Tibial artery (tissue), 4 donors: Measurements from ENCODE around the gene LRATD1.

Source experiments
- DNase-seq, 2 donors: peaks; one replicate each; pipeline ENCODE4 v3.0.0-alpha.2; 2019
- H3K27ac ChIP-seq, 2 donors: fragments of 200-600 bp; sonication (generic) in 1 of 2; 1 replicate in 1 of 2; 2 replicates in 1 of 2; pipeline ENCODE4 v1.5.1; 2018 to 2019; ENCODE audit warnings: mild to moderate bottlenecking in 1 of 2
- H3K27me3 ChIP-seq, 2 donors: fragments of 200-600 bp; sonication (generic) in 1 of 2; one replicate each; pipeline versions ENCODE4 v1.5.1 to v1.6.0; 2016 to 2019
- H3K36me3 ChIP-seq, 3 donors: fragments of 200-600 bp; sonication (generic) in 2 of 3; one replicate each; pipeline ENCODE4 v1.5.1; 2016 to 2019; ENCODE audit warnings: mild to moderate bottlenecking in 2 of 3
- H3K4me1 ChIP-seq, 4 donors: fragments of 200-600 bp; sonication (generic) in 2 of 4; 1 replicate in 3 of 4; 2 replicates in 1 of 4; pipeline ENCODE4 v1.5.1; 2016 to 2019
- H3K4me3 ChIP-seq, 2 donors: fragments of 200-600 bp; sonication (generic) in 1 of 2; 1 replicate in 1 of 2; 2 replicates in 1 of 2; pipeline ENCODE4 v1.5.1; 2018 to 2019; ENCODE audit warnings: mild to moderate bottlenecking in 2 of 2
- H3K9me3 ChIP-seq, 3 donors: fragments of 200-600 bp; sonication (generic) in 1 of 3; one replicate each; pipeline ENCODE4 v1.5.1; 2016 to 2019
- intact Hi-C: fragments of 100-400 bp; cut with DNase I; formaldehyde crosslinking; loops from one replicate; pipeline ENCODE4 v1.15.0; 2023; ENCODE audit warnings: low total_unique reads
- TF ChIP-seq, protein P1 (sequence below), 2 experiments: fragments of 200-600 bp in 1 of 2; fragments of 450-650 bp in 1 of 2; IDR thresholded peaks; one replicate each; pipeline ENCODE4 v1.5.1; 2017 to 2019; ENCODE audit warnings: antibody characterized with exemption in 2 of 2, mild to moderate bottlenecking in 1 of 2, moderate library complexity in 1 of 2

LRATD1 gene

DNA sequence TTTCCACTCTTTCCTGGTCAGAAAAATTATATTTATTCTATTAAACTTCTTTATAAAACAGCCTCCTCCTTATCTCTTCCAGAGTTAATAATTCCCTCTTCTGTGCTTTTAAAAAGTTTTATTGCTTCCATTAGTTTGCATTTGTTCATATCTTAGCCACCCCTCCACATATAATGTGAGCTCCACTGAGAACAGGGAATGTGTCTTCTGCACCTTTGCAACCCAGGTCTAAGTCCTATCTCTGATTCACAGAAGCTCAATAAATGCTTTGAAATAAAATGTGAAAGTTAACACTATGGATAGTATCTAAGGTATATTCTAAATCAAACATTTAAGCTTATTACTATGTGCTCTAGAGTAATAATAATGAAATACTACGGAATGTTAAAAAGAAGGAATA, 9.3 kb upstream of the LRATD1 start:
- Histone ChIP-seq H3K27ac (no peak overlapping the region), H3K9me3 (no peaks in the 10 kb centered on the region), H3K4me1 (no peaks in the 10 kb centered on the region), H3K36me3 (no peaks in the 10 kb centered on the region), H3K4me3 (no peak overlapping the region), H3K27me3 (peaks cover 0 to 2% of the 10 kb centered on the region in 2 donors)
- no peak for DNase-seq
- intact Hi-C loops, result no loop called here
- TF ChIP-seq, protein P1, sequence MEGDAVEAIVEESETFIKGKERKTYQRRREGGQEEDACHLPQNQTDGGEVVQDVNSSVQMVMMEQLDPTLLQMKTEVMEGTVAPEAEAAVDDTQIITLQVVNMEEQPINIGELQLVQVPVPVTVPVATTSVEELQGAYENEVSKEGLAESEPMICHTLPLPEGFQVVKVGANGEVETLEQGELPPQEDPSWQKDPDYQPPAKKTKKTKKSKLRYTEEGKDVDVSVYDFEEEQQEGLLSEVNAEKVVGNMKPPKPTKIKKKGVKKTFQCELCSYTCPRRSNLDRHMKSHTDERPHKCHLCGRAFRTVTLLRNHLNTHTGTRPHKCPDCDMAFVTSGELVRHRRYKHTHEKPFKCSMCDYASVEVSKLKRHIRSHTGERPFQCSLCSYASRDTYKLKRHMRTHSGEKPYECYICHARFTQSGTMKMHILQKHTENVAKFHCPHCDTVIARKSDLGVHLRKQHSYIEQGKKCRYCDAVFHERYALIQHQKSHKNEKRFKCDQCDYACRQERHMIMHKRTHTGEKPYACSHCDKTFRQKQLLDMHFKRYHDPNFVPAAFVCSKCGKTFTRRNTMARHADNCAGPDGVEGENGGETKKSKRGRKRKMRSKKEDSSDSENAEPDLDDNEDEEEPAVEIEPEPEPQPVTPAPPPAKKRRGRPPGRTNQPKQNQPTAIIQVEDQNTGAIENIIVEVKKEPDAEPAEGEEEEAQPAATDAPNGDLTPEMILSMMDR (IDR thresholded peaks at IDR 0.05), result no peak

DNA sequence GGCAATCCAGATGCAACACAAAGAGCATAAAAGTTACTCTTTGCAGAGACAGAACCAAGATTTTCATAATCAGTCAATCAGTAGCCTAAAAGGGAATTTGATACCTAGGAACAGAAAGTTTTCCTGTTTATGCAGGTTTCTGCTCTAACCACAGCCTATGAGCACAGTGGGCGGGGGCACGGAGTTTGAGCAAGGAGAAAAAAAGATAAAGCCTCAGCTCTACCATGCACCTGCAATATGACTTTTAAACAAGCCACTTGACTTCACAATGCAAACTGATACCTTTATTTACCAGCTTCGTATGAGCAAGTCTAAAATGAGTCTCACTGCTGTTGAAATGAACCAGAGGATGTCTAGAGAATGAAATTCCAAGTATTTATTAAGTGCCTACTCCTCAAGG, 5.6 kb upstream of the LRATD1 start:
- Histone ChIP-seq H3K4me3 (no peak overlapping the region), H3K4me1 (peaks cover 0 to 2% (median under 1%) of the 10 kb centered on the region in 4 donors), H3K27ac (no peak overlapping the region), H3K27me3 (peaks cover 0 to 15% of the 10 kb centered on the region in 2 donors), H3K9me3 (no peaks in the 10 kb centered on the region), H3K36me3 (no peaks in the 10 kb centered on the region)
- DNase-seq, result no peak
- intact Hi-C loops, result no loop called here
- TF ChIP-seq, protein P1 (IDR thresholded peaks at IDR 0.05), result no peak

DNA sequence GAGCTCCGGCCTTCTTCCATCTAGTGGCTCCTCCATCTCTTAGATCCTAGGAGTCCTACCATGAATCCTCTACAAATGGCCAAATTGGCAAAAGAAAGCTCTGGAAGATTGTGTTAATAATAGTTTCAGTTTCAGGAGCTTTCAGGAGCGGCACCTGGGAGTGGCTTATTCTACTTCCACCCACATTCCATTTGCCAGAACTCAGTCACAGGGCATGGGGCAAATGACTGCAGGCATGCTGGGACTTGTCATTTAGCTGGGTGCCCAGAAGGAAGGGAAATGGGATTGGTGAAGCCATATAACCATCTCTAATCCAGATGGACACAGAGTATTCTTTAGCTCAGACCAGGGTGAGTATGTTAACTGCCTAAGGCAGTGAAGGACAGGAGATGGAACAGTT, 3.6 kb upstream of the LRATD1 start:
- Histone ChIP-seq H3K9me3 (no peaks in the 10 kb centered on the region), H3K4me1 (peaks cover 0 to 22% (median 18%) of the 10 kb centered on the region in 4 donors), H3K27me3 (peaks cover 0 to 33% of the 10 kb centered on the region in 2 donors), H3K27ac (no peak overlapping the region), H3K36me3 (no peaks in the 10 kb centered on the region), H3K4me3 (no peak overlapping the region)
- DNase-seq, result no peak
- intact Hi-C loops, result no loop called here
- TF ChIP-seq, protein P1 (IDR thresholded peaks at IDR 0.05), result no peak

DNA sequence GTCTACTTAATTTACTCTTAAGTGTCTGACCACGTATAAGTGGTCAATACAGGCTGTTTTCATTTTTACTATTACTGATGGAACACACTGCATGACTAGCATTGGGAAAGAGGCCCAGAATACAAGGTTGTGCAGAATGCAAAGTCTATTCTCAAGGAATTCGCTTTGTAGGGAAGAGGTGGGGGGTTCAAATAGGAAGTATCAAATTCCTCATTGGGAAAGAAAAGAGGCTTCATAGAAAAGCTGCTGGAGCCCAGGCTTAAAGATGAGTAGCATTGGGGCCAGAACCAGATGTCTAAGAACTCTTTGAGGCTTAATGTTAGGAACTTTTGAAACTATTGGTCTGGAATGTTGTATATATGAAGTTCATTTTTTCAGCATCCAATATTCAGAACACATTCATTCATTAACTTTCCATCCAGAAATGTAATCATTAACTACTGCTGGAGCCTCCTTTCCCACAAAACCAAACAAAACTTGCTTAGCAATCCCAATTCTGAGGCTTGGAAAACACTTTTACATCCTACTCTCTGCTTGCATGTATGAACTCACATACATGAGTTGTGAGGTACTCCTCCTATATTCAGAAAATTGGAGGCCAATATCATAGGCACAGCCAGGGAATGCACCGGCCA, 994 bp upstream of the LRATD1 start:
- H3K4me3 ChIP-seq, result no peak overlapping the region
- no peak for DNase-seq

DNA sequence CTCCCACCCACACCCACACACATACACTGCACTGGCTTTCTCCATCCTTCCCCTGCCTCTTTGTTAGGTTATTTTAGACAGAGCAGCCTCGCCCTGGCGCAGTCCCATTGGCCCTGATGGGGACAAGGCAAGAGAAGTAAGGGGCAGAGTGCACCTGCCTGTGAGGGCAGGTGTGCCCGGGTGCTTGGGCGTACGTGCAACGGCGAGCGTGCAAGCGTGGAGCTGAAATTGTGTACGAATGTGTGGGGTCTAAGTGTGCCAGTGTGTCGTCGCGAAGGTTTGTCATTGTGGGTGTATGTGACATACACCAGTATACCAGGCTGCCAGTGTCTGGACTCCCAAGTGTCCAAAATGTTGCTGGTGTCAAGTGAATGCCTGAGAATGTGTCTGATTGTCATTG, 544 bp downstream of the LRATD1 start:
- intact Hi-C loops, result no loop called here
- H3K9me3 ChIP-seq, result no peaks in the 10 kb centered on the region
- H3K27me3 ChIP-seq, result peaks cover 0 to 47% of the 10 kb centered on the region in 2 donors
- H3K4me3 ChIP-seq, result peak overlapping the region; percentile 46 to 49
- H3K27ac ChIP-seq, result no peak overlapping the region
- TF ChIP-seq, protein P1 (IDR thresholded peaks at IDR 0.05), result no peak
- H3K4me1 ChIP-seq, result peaks cover 0 to 44% (median 29%) of the 10 kb centered on the region in 4 donors
- H3K36me3 ChIP-seq, result no peaks in the 10 kb centered on the region
- DNase-seq, result no peak

More for the DNA sequence above, 994 bp upstream of the LRATD1 start:
- intact Hi-C loops, result no loop called here
- no peak overlapping the region for H3K27ac ChIP-seq
- peaks cover 0 to 42% of the 10 kb centered on the region in 2 donors for H3K27me3 ChIP-seq
- peaks cover 0 to 44% (median 29%) of the 10 kb centered on the region in 4 donors for H3K4me1 ChIP-seq
- no peaks in the 10 kb centered on the region for H3K36me3 ChIP-seq
- no peaks in the 10 kb centered on the region for H3K9me3 ChIP-seq
- TF ChIP-seq, protein P1 (IDR thresholded peaks at IDR 0.05), result no peak
